ENCODE results near the gene RPL10. TPM values are rescaled to one million over a fixed set of nuclear protein-coding genes. Genes with fewer than 3 reads are reported as not detected.

The RPL10 gene
- total and polyA plus RNA-seq, 2 of the 13 experiments (the other 11 are each of a cell fraction or from before 2014, with no cell fraction given): 2,381 to 4,713 TPM

DNA sequence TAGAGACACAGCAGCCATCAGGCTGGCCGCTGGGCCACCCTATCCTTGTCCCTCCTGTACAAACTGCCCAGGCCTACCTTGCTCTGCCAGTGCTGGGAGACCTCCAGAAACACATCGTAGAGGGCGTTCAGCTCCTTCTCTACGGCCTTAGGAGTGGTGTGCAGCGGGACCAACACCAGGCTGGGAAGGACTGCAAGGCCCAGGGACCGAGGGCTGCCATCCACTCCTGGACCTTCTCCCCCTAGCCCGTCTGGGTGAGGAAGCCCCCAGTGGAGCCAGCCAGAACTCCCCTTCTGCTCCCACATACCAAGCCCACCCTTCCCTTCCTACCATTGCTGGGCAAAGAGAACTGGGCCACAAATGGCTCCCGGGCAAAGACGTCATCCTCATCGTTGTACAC lies 5.0 kb downstream of the RPL10 start:
- no peak for DNase-seq (ENCODE audit: low spot score)
- Histone ChIP-seq H3K9ac (ENCODE audit: insufficient read depth, low read depth, low read length) (no peak overlapping the region), H3K79me2 (ENCODE audit: insufficient read depth, low read length) (peaks cover 15% of the 10 kb centered on the region), H3K36me3 (replicated peaks in 1 of 2; ENCODE audit: control insufficient read depth in 1 of 2, insufficient read depth in 2 of 2, low read length in 2 of 2) (peaks cover 6 to 22% of the 10 kb centered on the region in 2 experiments; a peak in 4 of 5 replicates), H3K4me1 (ENCODE audit: insufficient read depth, low read length) (peaks cover 34% of the 10 kb centered on the region), H3K27me3 (ENCODE audit: control insufficient read depth in 1 of 2, insufficient read depth in 2 of 2, low read length in 2 of 2) (no peaks in the 10 kb centered on the region; a peak in 1 of 5 replicates), H2AFZ (ENCODE audit: low read length) (no peak overlapping the region), H3K9me3 (ENCODE audit: low read length) (no peaks in the 10 kb centered on the region), H3K27ac (ENCODE audit: extremely low read length, insufficient read depth, low read length) (no peak overlapping the region), H3K4me2 (ENCODE audit: low read depth, low read length) (no peak overlapping the region), H3K4me3 (replicated peaks in 1 of 3; ENCODE audit: insufficient read depth in 1 of 3, low read depth in 2 of 3, low read length in 3 of 3) (no peak overlapping the region), H4K20me1 (ENCODE audit: insufficient read depth, low read length) (peaks cover 21% of the 10 kb centered on the region; the same call in 1 of the 2 replicates)
- CTCF ChIA-PET (ENCODE audit: low intra/inter-chr PET ratio, low total read pairs): no interaction called here
- ATAC-seq: peak; percentile 18
- WGBS (ENCODE audit: low lambda C conversion rate): 96% methylated on average over 3 of the region's 10 CpGs
- POLR2A ChIA-PET: interaction anchor here (1.2 kb wide), 1 partner anchor 8 kb away, joined by 3 read pairs; the partner anchor contains the start of gene TAFAZZIN
- TF ChIP-seq ZNF260 (CRISPR knock-in tag; IDR thresholded peaks at IDR 0.05; ENCODE audit: borderline replicate concordance, low read depth) (no peak), ZBTB1 (CRISPR knock-in tag; IDR thresholded peaks at IDR 0.05; ENCODE audit: borderline replicate concordance) (no peak), KDM3A (CRISPR knock-in tag; IDR thresholded peaks at IDR 0.05; ENCODE audit: low read depth) (no peak), GTF2F1 (IDR thresholded peaks at IDR 0.05; ENCODE audit: low read length) (no peak), RNF2 (conservative IDR thresholded peaks at IDR 0.05; ENCODE audit: low read depth) (no peak), NFRKB (IDR thresholded peaks at IDR 0.05) (no peak), ADNP (CRISPR knock-in tag; IDR thresholded peaks at IDR 0.05) (no peak), NR2F2 (IDR thresholded peaks at IDR 0.05; ENCODE audit: borderline replicate concordance, low read depth) (no peak), ZNF614 (CRISPR knock-in tag; IDR thresholded peaks at IDR 0.05; ENCODE audit: borderline replicate concordance) (no peak), ESRRA (CRISPR knock-in tag; IDR thresholded peaks at IDR 0.05; ENCODE audit: low read depth) (no peak), JDP2 (CRISPR knock-in tag; IDR thresholded peaks at IDR 0.05; ENCODE audit: borderline replicate concordance) (no peak), ZNF576 (CRISPR knock-in tag; IDR thresholded peaks at IDR 0.05) (no peak), ZNF44 (CRISPR knock-in tag; IDR thresholded peaks at IDR 0.05) (no peak), ZNF350 (CRISPR knock-in tag; IDR thresholded peaks at IDR 0.05; ENCODE audit: borderline replicate concordance, low read depth) (no peak), FOXA1 (IDR thresholded peaks at IDR 0.05) (no peak), FOXA1 (CRISPR knock-in tag; IDR thresholded peaks at IDR 0.05) (no peak), RXRA (CRISPR knock-in tag; IDR thresholded peaks at IDR 0.05) (no peak)
- TF ChIP-seq, protein P1, sequence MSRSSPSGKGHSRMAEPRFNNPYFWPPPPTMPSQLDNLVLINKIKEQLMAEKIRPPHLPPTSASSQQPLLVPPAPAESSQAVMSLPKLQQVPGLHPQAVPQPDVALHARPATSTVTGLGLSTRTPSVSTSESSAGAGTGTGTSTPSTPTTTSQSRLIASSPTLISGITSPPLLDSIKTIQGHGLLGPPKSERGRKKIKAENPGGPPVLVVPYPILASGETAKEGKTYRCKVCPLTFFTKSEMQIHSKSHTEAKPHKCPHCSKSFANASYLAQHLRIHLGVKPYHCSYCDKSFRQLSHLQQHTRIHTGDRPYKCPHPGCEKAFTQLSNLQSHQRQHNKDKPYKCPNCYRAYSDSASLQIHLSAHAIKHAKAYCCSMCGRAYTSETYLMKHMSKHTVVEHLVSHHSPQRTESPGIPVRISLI (CRISPR knock-in tag; IDR thresholded peaks at IDR 0.05; ENCODE audit: borderline replicate concordance): no peak
- TF ChIP-seq, protein P2, sequence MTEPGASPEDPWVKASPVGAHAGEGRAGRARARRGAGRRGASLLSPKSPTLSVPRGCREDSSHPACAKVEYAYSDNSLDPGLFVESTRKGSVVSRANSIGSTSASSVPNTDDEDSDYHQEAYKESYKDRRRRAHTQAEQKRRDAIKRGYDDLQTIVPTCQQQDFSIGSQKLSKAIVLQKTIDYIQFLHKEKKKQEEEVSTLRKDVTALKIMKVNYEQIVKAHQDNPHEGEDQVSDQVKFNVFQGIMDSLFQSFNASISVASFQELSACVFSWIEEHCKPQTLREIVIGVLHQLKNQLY (CRISPR knock-in tag; IDR thresholded peaks at IDR 0.05): no peak
- no TSS peak for BruUV-seq (replicated peaks)
- no peak for FAIRE-seq
- in situ Hi-C loops (cut with HindIII; ENCODE audit: extremely low pct_ligation_motif_present, low pct_unique_long_range_greater_than_20kb) (loop anchor here (25.0 kb wide), 1 partner anchor 134 kb away; the partner anchor contains the start of genes G6PD and IKBKG), intact Hi-C loops (cut with micrococcal nuclease; ENCODE audit: unreplicated experiment) (no loop called here)

All from HepG2 (cell line).